ENCODE results near the gene CMTM1.

- TF ChIP-seq, protein P1, sequence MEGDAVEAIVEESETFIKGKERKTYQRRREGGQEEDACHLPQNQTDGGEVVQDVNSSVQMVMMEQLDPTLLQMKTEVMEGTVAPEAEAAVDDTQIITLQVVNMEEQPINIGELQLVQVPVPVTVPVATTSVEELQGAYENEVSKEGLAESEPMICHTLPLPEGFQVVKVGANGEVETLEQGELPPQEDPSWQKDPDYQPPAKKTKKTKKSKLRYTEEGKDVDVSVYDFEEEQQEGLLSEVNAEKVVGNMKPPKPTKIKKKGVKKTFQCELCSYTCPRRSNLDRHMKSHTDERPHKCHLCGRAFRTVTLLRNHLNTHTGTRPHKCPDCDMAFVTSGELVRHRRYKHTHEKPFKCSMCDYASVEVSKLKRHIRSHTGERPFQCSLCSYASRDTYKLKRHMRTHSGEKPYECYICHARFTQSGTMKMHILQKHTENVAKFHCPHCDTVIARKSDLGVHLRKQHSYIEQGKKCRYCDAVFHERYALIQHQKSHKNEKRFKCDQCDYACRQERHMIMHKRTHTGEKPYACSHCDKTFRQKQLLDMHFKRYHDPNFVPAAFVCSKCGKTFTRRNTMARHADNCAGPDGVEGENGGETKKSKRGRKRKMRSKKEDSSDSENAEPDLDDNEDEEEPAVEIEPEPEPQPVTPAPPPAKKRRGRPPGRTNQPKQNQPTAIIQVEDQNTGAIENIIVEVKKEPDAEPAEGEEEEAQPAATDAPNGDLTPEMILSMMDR (IDR thresholded peaks at IDR 0.05) = no peak
- TF ChIP-seq POLR2A (IDR thresholded peaks at IDR 0.05) = peak; percentile 90
These were observed 49.2 kb upstream of the CMTM1 start for GRCh38 chr16:66516808-66517585.

All from right lobe of liver (tissue), 4 donors.